Astrocyte of the spinal cord (primary cell): ENCODE measurements around the gene HRH3.
A peak's percentile ranks its signal among the peaks of the same experiment; 100 is the strongest.

Experiments used
- DNase-seq: peaks from one replicate; pipeline ENCODE4 v3.0.0; 2011; ENCODE audit warnings: low read depth, low spot score
- H3K4me3 ChIP-seq: 2 replicates; pipeline ENCODE4 v1.5.1; 2011; ENCODE audit warnings: low read depth, mild to moderate bottlenecking, low read length, moderate library complexity
- CTCF ChIP-seq: IDR thresholded peaks from 2 replicates; pipeline ENCODE4 v1.5.1; 2012; ENCODE audit warnings: low read depth, mild to moderate bottlenecking, low read length, inconsistent platforms
- in situ Hi-C: cut with HindIII; loops from 2 replicates; pipeline ENCODE4 v1.10.0; 2017; ENCODE audit warnings: low sequenced_read_pairs

HRH3 gene

GRCh38 chr20:62181808-62182207 lies 38.3 kb downstream of the HRH3 start:
- TF ChIP-seq CTCF: no peak
- no peak for DNase-seq
- peak overlapping the region; percentile 97 for H3K4me3 ChIP-seq
- in situ Hi-C loops: no loop called here

GRCh38 chr20:62179162-62179504 lies 40.9 kb downstream of the HRH3 start:
- H3K4me3 ChIP-seq: no peak overlapping the region
- TF ChIP-seq CTCF: no peak
- in situ Hi-C loops: no loop called here
- DNase-seq: no peak

- in situ Hi-C loops: no loop called here
- TF ChIP-seq CTCF: no peak
- DNase-seq: no peak
- no peak overlapping the region for H3K4me3 ChIP-seq
These were observed 41.5 kb downstream of the HRH3 start for GRCh38 chr20:62178316-62179161.

- no peak for DNase-seq
- no peak overlapping the region for H3K4me3 ChIP-seq
- no peak for TF ChIP-seq CTCF
- in situ Hi-C loops: no loop called here
These were observed 42.8 kb downstream of the HRH3 start for GRCh38 chr20:62177307-62177706.

GRCh38 chr20:62176866-62177265 lies 43.2 kb downstream of the HRH3 start:
- no peak overlapping the region for H3K4me3 ChIP-seq
- in situ Hi-C loops: no loop called here
- no peak for DNase-seq
- no peak for TF ChIP-seq CTCF

- in situ Hi-C loops: no loop called here
- no peak overlapping the region for H3K4me3 ChIP-seq
- DNase-seq: no peak
These were observed 44.4 kb downstream of the HRH3 start for GRCh38 chr20:62175711-62176110.

More at GRCh38 chr20:62175711-62176110, 44.4 kb downstream of the HRH3 start:
- TF ChIP-seq CTCF: no peak
